Naive thymus-derived CD4-positive, alpha-beta T cell (primary cell): ENCODE data around the gene PEDS1. TPM values are rescaled to one million over a fixed set of nuclear protein-coding genes. Genes with fewer than 3 reads are reported as not detected.

Source experiments
- ATAC-seq: fragments of 150-1000 bp; cut with Tn5 transposase; 2 replicates; pipeline ENCODE4 v1.10.0; 2021; ENCODE audit warnings: mild to moderate bottlenecking, moderate library complexity
- CTCF ChIA-PET: fragments of 350-600 bp; sonication (Branson Sonifier 250); formaldehyde crosslinking; loops from one replicate; lab custom pipeline; 2021; ENCODE audit warnings: antibody characterized with exemption; lab: Charles Lee
- POLR2A ChIA-PET: fragments of 350-600 bp; sonication (Branson Sonifier 250); formaldehyde crosslinking; loops from one replicate; lab custom pipeline; 2021; ENCODE audit warnings: antibody characterized with exemption, inconsistent platforms; lab: Charles Lee
- DNase-seq, 9 donors: peaks; one replicate each; pipeline versions ENCODE4 v3.0.0 to v3.0.0-alpha.2; 2020 to 2022; ENCODE audit warnings: mixed read lengths in 1 of 9
- H3K27ac ChIP-seq: one replicate; pipeline ENCODE4 v1.7.0; 2013; ENCODE audit warnings: mild to moderate bottlenecking, low read depth, low read length, moderate library complexity
- H3K27me3 ChIP-seq, 2 donors: one replicate each; pipeline ENCODE4 v1.7.0; 2013; ENCODE audit warnings: low read length in 2 of 2, mild to moderate bottlenecking in 2 of 2, moderate library complexity in 2 of 2; ENCODE audit not compliant: control insufficient read depth in 2 of 2, insufficient read depth in 2 of 2
- H3K36me3 ChIP-seq, 3 experiments: 1 replicate in 2 of 3; 2 replicates in 1 of 3; pipeline ENCODE4 v1.7.0; 2013; ENCODE audit warnings: low read length in 3 of 3, mild to moderate bottlenecking in 3 of 3, moderate library complexity in 1 of 3; ENCODE audit not compliant: insufficient read depth in 3 of 3, control insufficient read depth in 2 of 3
- H3K4me1 ChIP-seq, 2 donors: one replicate each; pipeline ENCODE4 v1.7.0; 2013; ENCODE audit warnings: low read length in 2 of 2, mild to moderate bottlenecking in 2 of 2, moderate library complexity in 1 of 2; ENCODE audit not compliant: control insufficient read depth in 2 of 2, insufficient read depth in 2 of 2
- H3K4me3 ChIP-seq: 2 replicates; pipeline ENCODE4 v1.7.0; 2013; ENCODE audit warnings: mild to moderate bottlenecking, low read length
- H3K9me3 ChIP-seq, 3 experiments: 1 replicate in 2 of 3; 2 replicates in 1 of 3; pipeline ENCODE4 v1.7.0; 2013; ENCODE audit warnings: low read length in 3 of 3; ENCODE audit not compliant: control insufficient read depth in 2 of 3
- H3K27ac Mint-ChIP-seq, 9 donors: one replicate each; pipeline ENCODE4 v1.8.0; 2020 to 2022; ENCODE audit warnings: mixed read lengths in 9 of 9, mild to moderate bottlenecking in 8 of 9, moderate library complexity in 5 of 9, inconsistent platforms in 2 of 9
- H3K27me3 Mint-ChIP-seq, 5 donors: one replicate each; pipeline ENCODE4 v1.8.0; 2021 to 2022; ENCODE audit warnings: mixed read lengths in 5 of 5, mild to moderate bottlenecking in 1 of 5
- H3K36me3 Mint-ChIP-seq, 5 donors: one replicate each; pipeline ENCODE4 v1.8.0; 2020 to 2022; ENCODE audit warnings: mixed read lengths in 5 of 5, mild to moderate bottlenecking in 3 of 5, inconsistent platforms in 1 of 5
- H3K4me1 Mint-ChIP-seq, 7 donors: one replicate each; pipeline ENCODE4 v1.8.0; 2020 to 2022; ENCODE audit warnings: mixed read lengths in 7 of 7, mild to moderate bottlenecking in 3 of 7, inconsistent platforms in 1 of 7
- H3K4me3 Mint-ChIP-seq, 10 donors: one replicate each; pipeline ENCODE4 v1.8.0; 2020 to 2022; ENCODE audit warnings: mild to moderate bottlenecking in 10 of 10, mixed read lengths in 10 of 10, moderate library complexity in 6 of 10, inconsistent platforms in 2 of 10
- H3K9me3 Mint-ChIP-seq, 11 donors: one replicate each; pipeline ENCODE4 v1.8.0; 2020 to 2022; ENCODE audit warnings: mixed read lengths in 11 of 11, mild to moderate bottlenecking in 4 of 11, inconsistent platforms in 1 of 11, moderate library complexity in 1 of 11
- intact Hi-C, 2 donors: fragments of 100-400 bp; cut with micrococcal nuclease; formaldehyde crosslinking; loops; one replicate each; pipeline ENCODE4 v1.15.1; 2023
- polyA plus RNA-seq, 2 donors: library from polyadenylated mRNA; unstranded; fragments of 300-500 nt; fragmentation: Illumina TruSeq; gene quantifications; one replicate each; pipeline ENCODE4 v1.2.3, GENCODE V29; 2021
- total RNA-seq, 6 experiments: library from RNA in 5 of 6; stranded (reverse) in 5 of 6; gene quantifications; 1 replicate in 5 of 6; 2 replicates in 1 of 6; pipeline ENCODE4 v1.2.3 and lab custom pipeline; 2021 to 2026

The PEDS1 gene
- total and polyA plus RNA-seq, 7 experiments from 2014 or later = 16.0 to 29.3 (median 20.8) TPM

DNA sequence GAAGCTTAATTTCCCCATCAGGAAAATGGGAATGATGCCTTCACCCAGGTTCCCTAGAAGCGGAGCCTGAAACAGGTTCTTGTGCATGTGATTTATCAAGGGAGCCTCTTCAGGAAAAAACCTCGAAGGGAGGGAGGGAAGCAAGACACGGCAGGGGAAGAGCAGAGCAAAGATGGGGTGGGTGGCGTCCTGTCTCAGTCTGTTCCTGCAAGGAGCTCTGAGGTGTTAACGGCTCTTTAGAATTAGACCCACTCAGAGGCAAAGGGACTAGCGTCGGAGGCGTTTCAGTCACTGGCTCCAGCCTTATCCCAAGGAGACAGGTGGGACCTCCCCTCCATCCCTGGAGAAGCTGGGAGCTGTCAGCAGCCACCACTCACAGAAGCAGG, 25.0 kb downstream of the PEDS1 start:
- Histone ChIP-seq H3K36me3 (peaks cover 0 to 83% (median 18%) of the 10 kb centered on the region in 3 experiments), H3K27ac (no peak overlapping the region), H3K4me1 (no peaks in the 10 kb centered on the region), H3K4me3 (no peak overlapping the region), H3K27me3 (no peaks in the 10 kb centered on the region), H3K9me3 (no peaks in the 10 kb centered on the region)
- Mint-ChIP-seq H3K9me3 (no peaks in the 10 kb centered on the region), H3K27ac (peak overlapping the region in 2 of 9 donors; percentile 36 to 42), H3K4me1 (peaks cover 0 to 12% (median 5%) of the 10 kb centered on the region in 7 donors), H3K27me3 (no peaks in the 10 kb centered on the region), H3K36me3 (peaks cover 10 to 49% (median 18%) of the 10 kb centered on the region in 5 donors), H3K4me3 (no peak overlapping the region)
- ChIA-PET CTCF (interaction anchor here (0.5 to 2.1 kb wide), 5 partner anchors 8 to 41 kb away, joined by 3 to 6 read pairs (median 4); partner anchors contain the start of gene PEDS1), POLR2A (interaction anchor here (0.7 to 1.2 kb wide), 3 partner anchors 16 to 381 kb away, joined by 3 read pairs; no protein-coding TSS in a partner anchor)
- intact Hi-C loops = no loop called here
- DNase-seq (no peak), ATAC-seq (no peak)

DNA sequence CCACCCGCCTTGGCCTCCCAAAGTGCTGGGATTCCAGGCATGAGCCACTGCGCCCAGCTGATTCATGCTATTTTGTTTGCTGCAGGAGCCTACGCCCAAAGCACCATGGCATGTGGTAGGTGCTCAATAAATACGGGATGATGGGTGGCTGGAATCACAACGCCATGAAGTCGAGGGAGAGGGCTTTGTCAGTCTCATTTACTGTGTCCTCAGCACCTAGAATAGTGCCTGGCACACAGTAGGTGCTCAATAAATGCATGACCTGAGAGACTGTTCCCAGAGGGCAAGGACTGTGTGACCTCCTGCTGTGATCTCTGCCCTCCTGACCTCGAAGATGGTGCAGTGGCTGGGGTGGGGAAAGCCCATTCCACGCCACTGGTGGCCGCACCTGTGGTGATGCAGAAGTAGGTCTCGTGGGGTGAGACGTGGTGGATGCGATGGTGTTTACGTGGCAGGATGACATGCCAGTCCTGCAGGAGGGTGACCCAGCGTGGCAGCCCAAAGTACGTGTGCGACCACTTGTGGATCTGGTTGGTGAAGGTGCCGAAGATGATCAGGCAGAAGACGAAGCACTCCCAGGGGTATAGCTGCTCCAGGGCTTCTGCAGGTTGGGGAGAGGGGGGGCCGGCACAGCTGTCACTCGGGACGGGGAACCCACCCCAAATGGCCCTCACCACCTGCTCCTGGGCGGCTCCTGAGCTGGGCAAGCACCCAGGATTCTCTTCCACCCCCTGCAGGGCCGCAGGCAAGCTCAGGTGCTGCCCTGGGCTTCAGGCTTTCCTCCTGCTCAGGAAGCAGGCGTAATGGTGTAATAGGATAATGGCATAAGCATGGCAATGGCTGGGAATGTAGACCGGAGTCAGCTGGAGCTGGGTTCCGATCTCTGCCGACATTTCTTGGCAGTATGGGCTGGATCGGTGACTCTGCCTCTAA, 25.7 kb downstream of the PEDS1 start:
- no peaks in the 10 kb centered on the region for H3K27me3 ChIP-seq
- no peaks in the 10 kb centered on the region for H3K9me3 ChIP-seq
- Mint-ChIP-seq H3K27ac (peak overlapping the region in 4 of 9 donors; percentile 8 to 43 (median 36)), H3K9me3 (no peaks in the 10 kb centered on the region), H3K4me3 (no peak overlapping the region), H3K27me3 (no peaks in the 10 kb centered on the region), H3K36me3 (peaks cover 11 to 51% (median 19%) of the 10 kb centered on the region in 5 donors), H3K4me1 (peaks cover 0 to 12% (median 5%) of the 10 kb centered on the region in 7 donors)
- no peak overlapping the region for H3K27ac ChIP-seq
- CTCF ChIA-PET = interaction anchor here (0.5 to 2.1 kb wide), 4 partner anchors 10 to 42 kb away, joined by 3 to 6 read pairs (median 4); partner anchors contain the start of gene PEDS1
- no peak overlapping the region for H3K4me3 ChIP-seq
- intact Hi-C loops = no loop called here
- H3K36me3 ChIP-seq = peaks cover 0 to 79% (median 18%) of the 10 kb centered on the region in 3 experiments
- DNase-seq (no peak), ATAC-seq (no peak)
- POLR2A ChIA-PET = interaction anchor here (0.7 to 1.2 kb wide), 3 partner anchors 16 to 382 kb away, joined by 3 read pairs; no protein-coding TSS in a partner anchor
- H3K4me1 ChIP-seq = no peaks in the 10 kb centered on the region

DNA sequence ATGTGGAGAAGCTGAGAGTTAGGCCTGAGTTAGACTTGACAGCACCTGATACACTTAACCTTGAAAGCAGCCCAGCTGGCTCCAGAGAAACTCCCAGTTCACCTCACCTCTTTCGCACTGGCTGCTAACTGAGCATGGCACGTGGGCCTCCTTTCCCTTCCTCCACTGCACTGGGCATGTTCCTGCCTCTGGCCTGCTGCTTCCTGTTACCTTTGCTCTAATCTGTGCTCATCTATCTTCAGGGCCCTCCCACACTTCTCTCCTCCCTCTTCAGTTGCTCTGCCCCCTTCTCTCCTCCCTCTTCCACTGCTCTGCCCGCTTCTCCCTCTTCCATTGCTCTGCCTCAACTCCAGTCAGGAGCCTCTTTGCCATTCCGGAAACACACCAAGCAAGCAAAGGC, 26.9 kb downstream of the PEDS1 start:
- DNase-seq (no peak), ATAC-seq (no peak)
- H3K27ac ChIP-seq = no peak overlapping the region
- CTCF ChIA-PET = no interaction called here
- POLR2A ChIA-PET = no interaction called here
- no peaks in the 10 kb centered on the region for H3K27me3 Mint-ChIP-seq
- H3K9me3 ChIP-seq = no peaks in the 10 kb centered on the region
- peaks cover 0 to 75% (median 18%) of the 10 kb centered on the region in 3 experiments for H3K36me3 ChIP-seq
- no peak overlapping the region for H3K4me3 ChIP-seq
- H3K27ac Mint-ChIP-seq = peak overlapping the region in 7 of 9 donors; percentile 56 to 92 (median 74)
- H3K4me1 Mint-ChIP-seq = peaks cover 0 to 6% (median 0%) of the 10 kb centered on the region in 7 donors
- no peak overlapping the region for H3K4me3 Mint-ChIP-seq
- H3K9me3 Mint-ChIP-seq = no peaks in the 10 kb centered on the region
- intact Hi-C loops = no loop called here
- no peaks in the 10 kb centered on the region for H3K4me1 ChIP-seq
- H3K36me3 Mint-ChIP-seq = peaks cover 7 to 45% (median 17%) of the 10 kb centered on the region in 5 donors
- no peaks in the 10 kb centered on the region for H3K27me3 ChIP-seq

DNA sequence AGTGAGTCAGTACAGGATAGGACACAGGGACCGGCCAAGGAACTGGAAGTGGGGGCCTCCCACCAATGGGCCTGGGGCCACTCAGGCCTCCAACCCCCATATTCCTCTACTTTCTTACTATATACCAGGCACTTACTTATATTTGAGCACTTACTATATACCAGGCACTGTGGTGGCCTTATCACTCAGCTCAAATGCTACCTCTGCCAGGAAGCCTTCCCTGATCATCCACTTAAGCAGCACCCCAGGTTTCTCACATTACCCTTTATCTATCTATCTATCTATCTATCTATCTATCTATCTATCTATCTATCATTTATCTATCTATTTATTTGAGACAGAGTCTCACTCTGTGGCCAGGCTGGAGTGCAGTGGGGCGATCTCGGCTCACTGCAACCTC, 28.2 kb downstream of the PEDS1 start:
- H3K4me1 Mint-ChIP-seq = peaks cover 0 to 7% (median 3%) of the 10 kb centered on the region in 7 donors
- POLR2A ChIA-PET = interaction anchor here (0.7 to 1.4 kb wide), 2 partner anchors 9 to 12 kb away, joined by 3 to 4 read pairs; partner anchors contain the start of gene UBE2V1
- H3K4me3 Mint-ChIP-seq = no peak overlapping the region
- DNase-seq (no peak), ATAC-seq (no peak)
- Histone ChIP-seq H3K27me3 (no peaks in the 10 kb centered on the region), H3K9me3 (no peaks in the 10 kb centered on the region), H3K27ac (no peak overlapping the region), H3K36me3 (peaks cover 0 to 65% (median 15%) of the 10 kb centered on the region in 3 experiments), H3K4me1 (no peaks in the 10 kb centered on the region), H3K4me3 (no peak overlapping the region)
- no peaks in the 10 kb centered on the region for H3K27me3 Mint-ChIP-seq
- intact Hi-C loops = no loop called here
- peaks cover 7 to 40% (median 12%) of the 10 kb centered on the region in 5 donors for H3K36me3 Mint-ChIP-seq
- CTCF ChIA-PET = interaction anchor here (2.5 to 10.3 kb wide), 2 partner anchors 23 to 45 kb away, joined by 5 to 236 read pairs; no protein-coding TSS in a partner anchor
- H3K27ac Mint-ChIP-seq = peak overlapping the region in 3 of 9 donors; percentile 47 to 84 (median 61)
- no peaks in the 10 kb centered on the region for H3K9me3 Mint-ChIP-seq

DNA sequence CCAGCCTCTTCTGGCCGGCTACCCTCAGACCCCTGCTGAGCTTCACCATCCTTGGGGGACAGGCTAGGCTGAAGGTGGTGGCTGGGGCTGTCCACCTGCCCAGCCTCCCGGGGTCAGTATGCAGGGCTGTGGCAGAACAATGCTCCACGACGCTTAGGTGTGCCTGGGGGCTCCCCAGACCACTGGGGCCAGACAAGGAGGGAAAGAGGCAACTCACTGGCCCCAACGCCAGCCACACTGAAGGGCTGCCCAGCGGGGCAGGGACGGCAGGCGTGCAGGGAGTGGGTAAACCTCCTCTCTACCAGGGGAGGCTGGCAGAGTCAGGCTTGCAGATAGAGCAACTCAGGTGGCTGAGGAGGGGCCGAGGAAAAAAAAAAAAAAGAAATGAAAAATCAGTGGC, 29.0 kb downstream of the PEDS1 start:
- peaks cover 0 to 57% (median 12%) of the 10 kb centered on the region in 3 experiments for H3K36me3 ChIP-seq
- POLR2A ChIA-PET = no interaction called here

DNA sequence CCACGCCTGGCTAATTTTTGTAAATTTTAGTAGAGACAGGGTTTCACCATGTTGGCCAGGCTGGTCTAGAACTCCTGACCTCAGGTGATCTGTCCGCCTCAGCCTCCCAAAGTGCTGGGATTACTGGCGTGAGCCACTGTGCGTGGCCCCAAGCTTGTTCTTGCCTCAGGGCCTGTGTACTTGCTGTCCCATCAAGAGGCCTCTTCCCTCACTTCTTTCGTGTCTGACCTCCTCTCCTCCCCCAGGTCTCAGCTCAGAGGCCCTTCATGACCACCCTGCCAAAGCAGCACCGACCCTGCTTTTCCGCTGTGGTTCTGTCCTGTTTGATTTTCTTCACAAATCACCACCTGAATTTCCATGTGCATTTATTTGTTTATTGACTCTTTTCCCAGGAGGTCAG, 30.1 kb downstream of the PEDS1 start:
- POLR2A ChIA-PET = interaction anchor here (0.6 to 2.6 kb wide), 3 partner anchors 24 to 441 kb away, joined by 3 to 14 read pairs (median 8); no protein-coding TSS in a partner anchor
- Histone ChIP-seq H3K9me3 (no peaks in the 10 kb centered on the region), H3K27me3 (no peaks in the 10 kb centered on the region), H3K27ac (no peak overlapping the region), H3K36me3 (peaks cover 0 to 47% (median 12%) of the 10 kb centered on the region in 3 experiments), H3K4me1 (no peaks in the 10 kb centered on the region), H3K4me3 (no peak overlapping the region)
- CTCF ChIA-PET = interaction anchor here (0.7 to 10.3 kb wide), 5 partner anchors 19 to 55 kb away, joined by 3 to 236 read pairs (median 15); no protein-coding TSS in a partner anchor
- intact Hi-C loops = loop anchor here in 1 of 2 donors (5.0 kb wide), 1 partner anchor 339 kb away; no protein-coding TSS in a partner anchor
- DNase-seq (no peak), ATAC-seq (no peak)
- no peaks in the 10 kb centered on the region for H3K27me3 Mint-ChIP-seq
- peaks cover 0 to 7% (median 3%) of the 10 kb centered on the region in 7 donors for H3K4me1 Mint-ChIP-seq
- H3K27ac Mint-ChIP-seq = peak overlapping the region in 5 of 9 donors; percentile 19 to 70 (median 53)
- H3K9me3 Mint-ChIP-seq = no peaks in the 10 kb centered on the region
- H3K4me3 Mint-ChIP-seq = no peak overlapping the region
- H3K36me3 Mint-ChIP-seq = peaks cover 7 to 34% (median 10%) of the 10 kb centered on the region in 5 donors

More for the DNA sequence above, 29.0 kb downstream of the PEDS1 start:
- Histone ChIP-seq H3K4me1 (no peaks in the 10 kb centered on the region), H3K27ac (no peak overlapping the region), H3K27me3 (no peaks in the 10 kb centered on the region), H3K4me3 (no peak overlapping the region), H3K9me3 (no peaks in the 10 kb centered on the region)
- Mint-ChIP-seq H3K4me3 (no peak overlapping the region), H3K27me3 (no peaks in the 10 kb centered on the region), H3K9me3 (no peaks in the 10 kb centered on the region), H3K36me3 (peaks cover 7 to 40% (median 10%) of the 10 kb centered on the region in 5 donors), H3K27ac (no peak overlapping the region), H3K4me1 (peaks cover 0 to 7% (median 3%) of the 10 kb centered on the region in 7 donors)
- intact Hi-C loops = loop anchor here in 1 of 2 donors (5.0 kb wide), 1 partner anchor 338 kb away; no protein-coding TSS in a partner anchor
- DNase-seq = no peak
- no peak for ATAC-seq
- CTCF ChIA-PET = interaction anchor here (1.2 to 10.3 kb wide), 3 partner anchors 23 to 46 kb away, joined by 3 to 236 read pairs (median 5); no protein-coding TSS in a partner anchor
